GM18517 (cell line): ENCODE data around the gene E2F6.

Experiments used
- ATAC-seq: cut with Tn5 transposase; IDR thresholded peaks from one replicate; pipeline ENCODE4 v1.9.1; 2021; ENCODE audit warnings: mild to moderate bottlenecking, moderate library complexity; ENCODE audit not compliant: unreplicated experiment

Gene E2F6, protein sequence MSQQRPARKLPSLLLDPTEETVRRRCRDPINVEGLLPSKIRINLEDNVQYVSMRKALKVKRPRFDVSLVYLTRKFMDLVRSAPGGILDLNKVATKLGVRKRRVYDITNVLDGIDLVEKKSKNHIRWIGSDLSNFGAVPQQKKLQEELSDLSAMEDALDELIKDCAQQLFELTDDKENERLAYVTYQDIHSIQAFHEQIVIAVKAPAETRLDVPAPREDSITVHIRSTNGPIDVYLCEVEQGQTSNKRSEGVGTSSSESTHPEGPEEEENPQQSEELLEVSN

DNA sequence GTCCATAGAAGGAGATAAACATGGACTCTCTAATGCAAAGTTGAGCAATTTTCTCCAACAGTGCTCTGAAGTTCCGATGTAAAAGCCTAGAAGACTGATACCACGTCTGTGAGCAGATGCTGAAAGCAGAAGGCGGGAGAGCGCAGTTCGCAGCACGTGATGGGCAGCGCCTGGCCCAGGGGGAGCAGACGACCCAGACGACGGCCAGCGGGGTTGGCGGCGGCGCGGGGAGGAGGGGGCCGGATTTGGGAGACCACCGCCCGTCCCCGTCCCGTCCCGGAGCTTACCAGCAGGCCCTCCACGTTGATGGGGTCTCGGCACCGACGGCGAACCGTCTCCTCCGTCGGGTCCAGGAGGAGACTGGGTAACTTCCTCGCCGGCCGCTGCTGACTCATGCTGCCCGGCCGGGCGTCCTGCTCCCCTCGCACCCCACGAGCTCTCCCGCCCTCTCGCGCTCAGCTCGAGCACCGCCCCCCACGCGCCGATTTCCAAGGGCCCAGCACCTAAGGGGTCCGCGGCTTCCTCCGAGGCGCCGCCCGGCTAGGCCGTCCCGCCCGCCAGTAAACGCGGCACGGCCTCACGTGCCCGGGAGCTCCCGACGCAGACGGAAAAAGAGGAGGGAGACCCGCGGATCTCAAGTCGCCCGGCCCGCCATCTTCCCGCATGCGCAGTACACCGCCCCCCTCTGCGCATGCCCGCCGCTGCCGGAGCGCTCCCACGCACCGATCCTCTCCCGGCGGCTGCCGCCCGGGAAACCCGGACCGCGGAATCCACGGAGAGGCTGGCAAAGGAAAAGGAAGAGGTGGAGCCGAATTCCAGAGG, at the start of gene E2F6:
Gene E2F6 (minus strand): TSS at position 677 of the 822 bp plus-strand sequence. CDS start 282 bp downstream, at position 395.
- peak; percentile 50 for ATAC-seq

GRCh38 chr2:11515490-11515981, 49.6 kb upstream of the E2F6 start:
- no peak for ATAC-seq

GRCh38 chr2:11514904-11515303, 48.9 kb upstream of the E2F6 start:
- ATAC-seq: no peak

DNA sequence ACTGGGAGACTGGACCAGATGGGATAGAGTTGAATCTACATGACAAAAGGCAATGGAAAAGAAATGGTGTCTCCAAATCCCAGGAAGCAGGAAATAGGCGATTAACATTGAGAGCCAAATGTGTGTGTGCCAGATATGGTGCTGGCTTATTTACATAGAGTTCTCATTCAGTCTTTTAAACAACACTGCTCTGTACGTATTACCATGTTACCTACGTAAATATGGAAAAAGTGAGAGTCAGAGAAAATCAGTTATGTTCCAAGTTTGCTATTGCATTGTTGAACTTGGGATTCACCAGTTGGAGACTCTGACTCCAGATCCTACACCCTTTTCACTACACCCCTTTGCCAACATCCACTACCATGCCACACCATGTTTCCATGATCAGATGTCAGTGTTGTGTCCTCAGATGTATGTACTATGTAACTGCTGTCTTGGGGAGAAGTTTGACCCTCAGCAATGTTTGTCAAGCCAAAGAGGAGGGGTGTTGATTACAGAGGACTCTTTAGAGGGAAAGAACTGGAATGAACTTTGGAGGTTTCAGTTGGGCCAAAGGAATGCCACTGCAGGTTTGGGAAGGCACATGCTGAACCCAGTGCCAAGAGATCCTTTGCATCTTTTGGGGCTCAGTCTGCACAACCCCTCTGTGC, 48.2 kb upstream of the E2F6 start:
- ATAC-seq: no peak

- ATAC-seq: no peak
Observed at GRCh38 chr2:11513319-11513718, 47.4 kb upstream of the E2F6 start.

- ATAC-seq: no peak
Observed at GRCh38 chr2:11512431-11512830, 46.5 kb upstream of the E2F6 start.

- ATAC-seq: no peak
Observed at GRCh38 chr2:11509657-11510360, 43.8 kb upstream of the E2F6 start.

- no peak for ATAC-seq
Observed at GRCh38 chr2:11508279-11508678, 42.3 kb upstream of the E2F6 start.

- no peak for ATAC-seq
Observed at GRCh38 chr2:11507517-11507916, 41.6 kb upstream of the E2F6 start.

DNA sequence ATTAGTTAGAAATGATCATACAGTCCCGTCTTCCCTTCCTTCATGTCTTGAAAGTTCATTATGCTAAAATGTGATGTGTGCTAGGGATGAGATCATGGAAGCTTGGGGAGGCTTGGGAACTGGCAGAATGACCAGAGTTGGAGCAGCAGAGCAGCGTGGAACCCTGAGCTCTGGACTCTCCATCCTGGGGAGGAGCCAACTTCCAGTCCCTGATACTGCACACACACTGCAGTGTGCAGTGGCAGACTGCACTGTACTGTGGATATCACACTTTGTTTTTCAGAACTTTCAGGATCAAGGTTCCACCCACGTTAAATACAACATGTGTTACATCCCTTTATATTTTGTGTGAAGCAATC, 40.6 kb upstream of the E2F6 start:
- ATAC-seq: no peak

GRCh38 chr2:11505652-11506610, 40.0 kb upstream of the E2F6 start:
- peak; percentile 46 for ATAC-seq

DNA sequence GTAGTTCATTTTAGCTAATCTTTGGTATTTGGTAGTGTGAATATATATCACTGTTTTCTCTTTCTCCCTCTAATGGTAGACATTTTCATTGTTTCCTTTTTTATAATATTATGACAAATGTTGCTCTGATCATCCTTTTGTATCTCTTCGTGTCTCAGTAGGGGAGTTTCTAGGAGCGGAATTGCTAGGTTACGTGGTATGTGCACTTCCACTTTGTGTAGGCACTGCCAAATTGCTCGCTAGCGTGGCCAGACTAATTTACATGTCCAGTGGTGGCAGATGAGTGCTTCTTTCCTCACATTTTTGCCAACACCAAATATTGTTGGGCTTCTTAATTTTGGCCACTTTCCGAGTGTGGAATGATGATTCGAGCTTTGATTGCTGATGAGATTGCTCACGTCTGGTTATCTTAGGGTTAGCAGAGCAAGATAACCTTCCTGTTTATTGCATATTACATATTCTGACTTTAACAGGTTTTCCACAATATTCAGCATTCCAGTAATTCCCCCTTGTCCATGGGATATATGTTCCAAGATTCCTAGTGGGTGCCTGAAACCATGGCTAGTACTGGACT, 37.5 kb upstream of the E2F6 start:
- no peak for ATAC-seq

DNA sequence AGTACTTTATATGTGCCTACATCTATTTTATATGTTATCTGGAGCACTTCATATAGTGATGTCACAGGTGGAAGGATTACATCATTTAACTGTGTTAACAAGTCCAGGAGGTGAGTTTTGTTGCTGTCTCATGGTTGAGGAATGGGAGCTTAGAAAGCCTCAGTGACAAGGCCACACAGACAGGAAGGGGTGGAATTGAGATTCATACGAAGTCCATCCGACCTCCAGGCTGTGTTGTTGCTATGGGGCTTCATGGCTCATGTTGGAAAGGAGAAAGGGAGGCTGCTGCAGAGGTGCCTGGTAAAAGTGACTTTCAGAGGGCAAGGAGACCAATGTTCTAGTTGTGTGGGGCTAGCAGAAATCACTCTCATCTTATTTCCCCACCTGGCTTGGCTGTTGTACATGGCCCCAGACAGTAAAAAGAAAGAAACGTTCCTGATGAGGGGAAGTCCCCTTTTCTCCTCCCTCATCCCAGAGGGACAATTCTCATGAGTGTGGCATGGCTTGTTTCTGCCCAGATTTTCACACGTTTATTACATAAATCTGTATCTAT, 36.9 kb upstream of the E2F6 start:
- no peak for ATAC-seq

- peak; percentile 58 for ATAC-seq
Observed at GRCh38 chr2:11500702-11501303, 34.8 kb upstream of the E2F6 start.

GRCh38 chr2:11499081-11499743, 33.3 kb upstream of the E2F6 start:
- no peak for ATAC-seq

- peak; percentile 90 for ATAC-seq
Observed at GRCh38 chr2:11498543-11499034, 32.6 kb upstream of the E2F6 start.

- no peak for ATAC-seq
Observed at GRCh38 chr2:11495844-11496681, 30.1 kb upstream of the E2F6 start.
